ENCODE results near the gene PITX1.

GRCh38 chr5:135057233-135057632, 23.2 kb upstream of the PITX1 start:
- TF ChIP-seq CTCF (IDR thresholded peaks at IDR 0.05; ENCODE audit: low read depth, low read length, missing input control) (no peak), SP1 (IDR thresholded peaks at IDR 0.05) (no peak), MAX (IDR thresholded peaks at IDR 0.05) (no peak), RAD21 (IDR thresholded peaks at IDR 0.05) (no peak), GABPA (IDR thresholded peaks at IDR 0.05 in 1 of 2, conservative IDR thresholded peaks at IDR 0.05 in 1 of 2) (no peak), REST (IDR thresholded peaks at IDR 0.05) (no peak), YY1 (IDR thresholded peaks at IDR 0.05) (no peak), RXRA (IDR thresholded peaks at IDR 0.05) (no peak)

Data from liver (tissue), 3 donors.